SH-SY5Y (cell line): Measurements from ENCODE around the gene RALY.

ENCODE experiments used
- GATA2 ChIP-seq: IDR thresholded peaks from 2 replicates; pipeline ENCODE4 v1.6.1; 2011; ENCODE audit warnings: mild to moderate bottlenecking, low read depth, low read length
- GATA3 ChIP-seq: IDR thresholded peaks from 2 replicates; pipeline ENCODE4 v1.6.1; 2011; ENCODE audit warnings: low read depth, mild to moderate bottlenecking, low read length, moderate library complexity

GRCh38 chr20:33945391-33946081 is 48.2 kb upstream of the RALY start:
- TF ChIP-seq GATA2 (no peak), GATA3 (no peak)
